Osteoblast (primary cell): ENCODE results near the gene CLEC16A. TPM values are rescaled to one million over a fixed set of nuclear protein-coding genes. Genes with fewer than 3 reads are reported as not detected.

ENCODE experiments used
- DNase-seq: peaks from one replicate; pipeline ENCODE4 v3.0.0; 2011; ENCODE audit warnings: low spot score, mixed read lengths; ENCODE audit not compliant: insufficient read length; ENCODE audit errors: missing footprints
- H2AFZ ChIP-seq: 2 replicates; pipeline ENCODE4 v1.6.0; 2011; ENCODE audit warnings: mild to moderate bottlenecking, low read length
- H3K27ac ChIP-seq: 2 replicates; pipeline ENCODE4 v1.5.1; 2011; ENCODE audit warnings: mild to moderate bottlenecking, low read depth, low read length, moderate library complexity
- H3K27me3 ChIP-seq: 2 replicates; pipeline ENCODE4 v1.6.0; 2012; ENCODE audit warnings: mild to moderate bottlenecking, control low read depth, inconsistent platforms, low read length, moderate library complexity; ENCODE audit not compliant: insufficient read depth
- H3K36me3 ChIP-seq: 2 replicates; pipeline ENCODE4 v1.5.1; 2011; ENCODE audit warnings: mild to moderate bottlenecking, low read length, control low read depth, moderate library complexity; ENCODE audit not compliant: insufficient read depth
- H3K4me1 ChIP-seq: 2 replicates; pipeline ENCODE4 v1.5.1; 2011; ENCODE audit warnings: mild to moderate bottlenecking, low read length, control low read depth, moderate library complexity; ENCODE audit not compliant: insufficient read depth
- H3K4me2 ChIP-seq: 2 replicates; pipeline ENCODE4 v1.6.0; 2011; ENCODE audit warnings: mild to moderate bottlenecking, low read length; ENCODE audit not compliant: insufficient read depth
- H3K4me3 ChIP-seq: fragments of 200-600 bp; sonication (generic); 3 replicates; pipeline ENCODE4 v1.5.1; 2012; ENCODE audit warnings: mild to moderate bottlenecking, low read length, inconsistent platforms; ENCODE audit not compliant: insufficient read depth
- H3K79me2 ChIP-seq: 2 replicates; pipeline ENCODE4 v1.6.0; 2012; ENCODE audit warnings: mild to moderate bottlenecking, low read length, control low read depth, inconsistent platforms; ENCODE audit not compliant: insufficient read depth
- H3K9me3 ChIP-seq: 2 replicates; pipeline ENCODE4 v1.5.1; 2011; ENCODE audit warnings: low read depth, low read length, control low read depth
- H4K20me1 ChIP-seq: 2 replicates; pipeline ENCODE4 v1.6.0; 2012; ENCODE audit warnings: mild to moderate bottlenecking, low read length, control low read depth; ENCODE audit not compliant: insufficient read depth
- total RNA-seq: library from RNA; depleted of rRNA; stranded (reverse); fragments of >200 nt; gene quantifications from 2 replicates; pipeline ENCODE4 v1.2.3, GENCODE V29; 2012
- TF ChIP-seq, protein P1 (sequence below): IDR thresholded peaks from 2 replicates; pipeline ENCODE4 v1.5.1; 2011; ENCODE audit warnings: mild to moderate bottlenecking, low read depth, low read length, moderate library complexity; ENCODE audit errors: extremely low read depth

Gene CLEC16A
- total RNA-seq, 1 donor: 25.7 TPM

DNA sequence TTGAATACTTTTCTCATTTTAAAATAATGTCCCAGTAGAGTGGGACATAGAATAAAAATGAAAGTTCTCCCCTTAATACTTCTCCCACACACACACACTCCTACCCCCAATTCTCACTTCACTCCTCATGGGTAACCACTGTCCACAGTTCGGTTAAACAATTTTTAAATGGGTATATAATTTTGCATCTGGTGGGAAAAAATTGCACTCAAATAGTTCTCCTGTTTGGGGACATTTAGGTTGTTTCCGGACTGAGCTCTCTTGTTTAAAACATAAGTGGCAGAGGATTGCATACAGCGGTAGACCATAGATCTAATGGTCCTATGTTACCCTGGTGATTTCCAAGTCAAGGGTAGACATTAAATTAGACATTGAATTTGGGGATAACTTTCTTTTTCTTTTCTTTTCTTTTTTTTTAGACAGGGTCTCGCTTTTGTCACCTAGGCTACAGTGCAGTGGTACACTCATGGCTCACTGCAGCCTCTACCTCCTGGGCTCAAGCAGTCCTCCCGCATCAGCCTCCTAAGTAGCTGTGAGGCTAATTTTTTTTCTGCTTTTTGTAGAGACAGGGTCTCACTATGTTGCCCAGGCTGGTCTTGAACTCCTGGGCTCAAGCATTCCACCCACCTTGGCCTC is 173.3 kb downstream of the CLEC16A start:
- H3K27me3 ChIP-seq: no peaks in the 10 kb centered on the region
- peaks cover 2% of the 10 kb centered on the region for H4K20me1 ChIP-seq
- no peak overlapping the region for H3K27ac ChIP-seq
- DNase-seq: no peak
- peaks cover 18% of the 10 kb centered on the region for H3K4me1 ChIP-seq
- H3K9me3 ChIP-seq: no peaks in the 10 kb centered on the region
- no peaks in the 10 kb centered on the region for H3K36me3 ChIP-seq
- no peak overlapping the region for H2AFZ ChIP-seq
- H3K79me2 ChIP-seq: no peaks in the 10 kb centered on the region
- no peak overlapping the region for H3K4me2 ChIP-seq
- TF ChIP-seq, protein P1, sequence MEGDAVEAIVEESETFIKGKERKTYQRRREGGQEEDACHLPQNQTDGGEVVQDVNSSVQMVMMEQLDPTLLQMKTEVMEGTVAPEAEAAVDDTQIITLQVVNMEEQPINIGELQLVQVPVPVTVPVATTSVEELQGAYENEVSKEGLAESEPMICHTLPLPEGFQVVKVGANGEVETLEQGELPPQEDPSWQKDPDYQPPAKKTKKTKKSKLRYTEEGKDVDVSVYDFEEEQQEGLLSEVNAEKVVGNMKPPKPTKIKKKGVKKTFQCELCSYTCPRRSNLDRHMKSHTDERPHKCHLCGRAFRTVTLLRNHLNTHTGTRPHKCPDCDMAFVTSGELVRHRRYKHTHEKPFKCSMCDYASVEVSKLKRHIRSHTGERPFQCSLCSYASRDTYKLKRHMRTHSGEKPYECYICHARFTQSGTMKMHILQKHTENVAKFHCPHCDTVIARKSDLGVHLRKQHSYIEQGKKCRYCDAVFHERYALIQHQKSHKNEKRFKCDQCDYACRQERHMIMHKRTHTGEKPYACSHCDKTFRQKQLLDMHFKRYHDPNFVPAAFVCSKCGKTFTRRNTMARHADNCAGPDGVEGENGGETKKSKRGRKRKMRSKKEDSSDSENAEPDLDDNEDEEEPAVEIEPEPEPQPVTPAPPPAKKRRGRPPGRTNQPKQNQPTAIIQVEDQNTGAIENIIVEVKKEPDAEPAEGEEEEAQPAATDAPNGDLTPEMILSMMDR: no peak
- no peak overlapping the region for H3K4me3 ChIP-seq

DNA sequence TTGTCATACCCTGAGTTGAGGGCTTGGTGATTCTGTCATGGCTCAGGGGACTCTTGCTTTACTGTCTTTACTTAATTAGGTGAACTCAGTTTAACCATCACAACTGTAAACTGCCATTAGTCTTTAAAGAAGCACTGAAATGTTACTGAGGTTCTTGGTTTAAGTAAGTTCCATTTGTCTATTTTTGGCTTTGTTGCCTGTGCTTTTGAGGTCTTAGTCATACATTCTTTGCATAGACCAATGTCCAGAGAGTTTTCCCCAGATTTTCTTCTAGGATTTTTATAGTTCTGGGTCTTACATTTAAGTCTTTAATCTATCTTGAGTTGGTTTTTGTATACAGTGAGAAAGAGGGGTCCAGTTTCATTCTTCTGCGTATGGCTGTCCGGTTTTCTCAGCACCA is 174.1 kb downstream of the CLEC16A start:
- TF ChIP-seq, protein P1: no peak
- Histone ChIP-seq H3K4me3 (no peak overlapping the region), H3K27ac (no peak overlapping the region), H2AFZ (no peak overlapping the region), H4K20me1 (peaks cover 2% of the 10 kb centered on the region), H3K36me3 (peaks cover 2% of the 10 kb centered on the region), H3K4me2 (no peak overlapping the region), H3K9me3 (no peaks in the 10 kb centered on the region), H3K4me1 (peaks cover 13% of the 10 kb centered on the region), H3K79me2 (no peaks in the 10 kb centered on the region), H3K27me3 (no peaks in the 10 kb centered on the region)
- no peak for DNase-seq

DNA sequence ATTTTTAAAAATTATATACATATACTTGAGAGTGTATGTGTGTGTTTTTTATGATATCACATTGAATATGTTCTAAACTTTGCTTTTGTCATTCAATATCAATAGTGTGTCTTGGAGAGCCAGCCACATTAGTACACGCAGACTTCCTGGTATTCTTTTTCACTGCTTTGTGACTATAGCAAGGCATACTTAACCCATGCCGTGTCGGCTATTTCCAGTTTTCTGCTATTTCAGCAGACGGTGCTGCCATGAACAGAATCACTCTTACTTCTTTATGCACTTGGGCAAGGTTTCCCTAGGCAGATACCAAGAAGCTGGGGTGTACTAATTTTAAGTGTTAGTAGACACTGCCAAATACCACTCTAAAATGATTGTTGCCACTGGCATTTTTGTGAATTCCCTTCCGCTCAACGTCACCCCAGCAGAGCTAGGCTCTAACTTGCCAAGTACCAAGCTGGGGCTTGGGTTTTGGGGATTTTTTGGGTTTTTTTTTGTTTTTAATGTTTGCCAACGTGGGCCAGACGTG is 176.8 kb downstream of the CLEC16A start:
- TF ChIP-seq, protein P1: no peak
- Histone ChIP-seq H3K36me3 (peaks cover 13% of the 10 kb centered on the region), H3K4me1 (peaks cover 7% of the 10 kb centered on the region), H2AFZ (no peak overlapping the region), H3K27me3 (no peaks in the 10 kb centered on the region), H4K20me1 (peaks cover 2% of the 10 kb centered on the region), H3K79me2 (no peaks in the 10 kb centered on the region), H3K4me2 (no peak overlapping the region), H3K4me3 (no peak overlapping the region), H3K9me3 (no peaks in the 10 kb centered on the region), H3K27ac (no peak overlapping the region)
- DNase-seq: no peak

DNA sequence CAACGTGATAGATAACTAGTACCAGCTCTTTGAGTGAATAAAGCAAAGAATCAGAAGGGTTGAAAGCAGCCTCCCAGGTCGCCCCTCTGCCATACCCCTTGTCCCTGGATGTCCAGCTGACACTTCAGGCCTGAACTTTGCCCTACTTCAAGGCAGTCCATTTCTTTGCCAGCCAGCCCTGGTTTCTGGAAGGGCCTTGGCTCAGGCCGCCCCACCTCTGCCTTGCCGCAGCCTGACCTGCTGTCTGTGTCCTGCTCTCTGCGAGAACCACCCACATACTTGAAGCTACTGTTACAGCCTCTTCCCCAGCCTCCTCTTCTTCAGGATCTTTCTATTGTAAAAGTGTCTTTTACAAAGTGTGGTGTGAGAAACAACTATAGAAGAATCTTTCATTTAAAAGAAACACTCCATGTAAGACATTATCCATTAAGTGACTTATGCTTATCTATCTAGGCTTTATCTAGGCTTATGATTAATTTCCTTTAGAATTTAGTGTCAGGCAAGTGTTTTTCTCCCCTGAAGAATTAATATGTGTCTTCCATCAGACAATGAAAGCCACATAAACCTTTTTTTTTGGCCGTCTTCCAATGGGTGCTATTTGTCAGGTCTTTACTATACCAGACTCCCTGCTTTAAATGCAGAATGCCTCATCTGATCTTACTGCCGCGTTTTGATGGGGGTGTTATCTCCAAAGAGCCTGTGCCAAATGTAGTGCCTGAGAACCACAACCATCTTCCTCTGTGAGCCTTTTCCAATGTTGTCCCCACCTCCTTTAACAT is 177.7 kb downstream of the CLEC16A start:
- DNase-seq: no peak
- no peaks in the 10 kb centered on the region for H3K27me3 ChIP-seq
- H3K4me3 ChIP-seq: no peak overlapping the region
- H3K4me2 ChIP-seq: no peak overlapping the region
- H3K9me3 ChIP-seq: no peaks in the 10 kb centered on the region
- peaks cover 2% of the 10 kb centered on the region for H4K20me1 ChIP-seq
- TF ChIP-seq, protein P1: no peak
- H3K27ac ChIP-seq: no peak overlapping the region
- H3K36me3 ChIP-seq: peaks cover 18% of the 10 kb centered on the region
- H3K79me2 ChIP-seq: no peaks in the 10 kb centered on the region
- peaks cover 7% of the 10 kb centered on the region for H3K4me1 ChIP-seq
- no peak overlapping the region for H2AFZ ChIP-seq
